Esophagus squamous epithelium (tissue), 5 donors: ENCODE results near the gene AHRR. TPM values are rescaled to one million over a fixed set of nuclear protein-coding genes. Genes with fewer than 3 reads are reported as not detected.

Experiments
- DNase-seq: peaks from one replicate; lab custom pipeline; 2025; lab: John Stamatoyannopoulos, UW
- H3K27ac ChIP-seq, 4 donors: fragments of 200-600 bp; sonication (generic); one replicate each; pipeline ENCODE4 v1.5.1; 2016 to 2019; ENCODE audit warnings: mild to moderate bottlenecking in 1 of 4
- H3K27me3 ChIP-seq, 4 donors: fragments of 200-600 bp; sonication (generic); 1 replicate in 3 of 4; 2 replicates in 1 of 4; pipeline versions ENCODE4 v1.5.1 to v1.6.0; 2017 to 2021; ENCODE audit warnings: antibody characterized with exemption in 1 of 4
- H3K36me3 ChIP-seq, 3 donors: fragments of 200-600 bp; sonication (generic); one replicate each; pipeline ENCODE4 v1.5.1; 2016 to 2019
- H3K4me1 ChIP-seq, 3 donors: fragments of 200-600 bp; sonication (generic); one replicate each; pipeline ENCODE4 v1.5.1; 2017 to 2019
- H3K4me3 ChIP-seq, 4 donors: fragments of 200-600 bp; sonication (generic); 1 replicate in 3 of 4; 2 replicates in 1 of 4; pipeline ENCODE4 v1.5.1; 2016 to 2019; ENCODE audit warnings: mild to moderate bottlenecking in 2 of 4, moderate library complexity in 1 of 4
- H3K9me3 ChIP-seq, 3 donors: fragments of 200-600 bp; sonication (generic); one replicate each; pipeline ENCODE4 v1.5.1; 2016 to 2019
- CTCF ChIP-seq, 6 experiments: fragments of 450-650 bp in 4 of 6; fragments of 200-600 bp in 2 of 6; sonication (generic) in 2 of 6; IDR thresholded peaks; one replicate each; pipeline ENCODE4 v1.5.1; 2016 to 2019; ENCODE audit warnings: antibody characterized with exemption in 6 of 6, mild to moderate bottlenecking in 4 of 6, moderate library complexity in 4 of 6
- POLR2A ChIP-seq, 4 donors: fragments of 450-650 bp; IDR thresholded peaks; one replicate each; pipeline ENCODE4 v1.6.1; 2017; ENCODE audit warnings: antibody characterized with exemption in 4 of 4, mild to moderate bottlenecking in 4 of 4, moderate library complexity in 3 of 4
- WGBS, 2 donors: methylation state at CpG; one replicate each; pipeline ENCODE4 v1.1.5; 2018; 5-methylcytosine and 5-hydroxymethylcytosine counted together
- intact Hi-C: fragments of 100-400 bp; cut with DNase I; formaldehyde crosslinking; loops from one replicate; pipeline ENCODE4 v1.15.0; 2022
- total RNA-seq, 4 donors: library from RNA; depleted of rRNA; stranded (reverse); fragments of >200 nt; gene quantifications; one replicate each; pipeline ENCODE4 v1.1.0, GENCODE V29; 2016
- donor health status: DM: yes; HTN: yes; CAD: no.

Gene AHRR
- total RNA-seq, 4 donors from 2014 or later: 0.66 to 1.5 (median 1.1) TPM

DNA sequence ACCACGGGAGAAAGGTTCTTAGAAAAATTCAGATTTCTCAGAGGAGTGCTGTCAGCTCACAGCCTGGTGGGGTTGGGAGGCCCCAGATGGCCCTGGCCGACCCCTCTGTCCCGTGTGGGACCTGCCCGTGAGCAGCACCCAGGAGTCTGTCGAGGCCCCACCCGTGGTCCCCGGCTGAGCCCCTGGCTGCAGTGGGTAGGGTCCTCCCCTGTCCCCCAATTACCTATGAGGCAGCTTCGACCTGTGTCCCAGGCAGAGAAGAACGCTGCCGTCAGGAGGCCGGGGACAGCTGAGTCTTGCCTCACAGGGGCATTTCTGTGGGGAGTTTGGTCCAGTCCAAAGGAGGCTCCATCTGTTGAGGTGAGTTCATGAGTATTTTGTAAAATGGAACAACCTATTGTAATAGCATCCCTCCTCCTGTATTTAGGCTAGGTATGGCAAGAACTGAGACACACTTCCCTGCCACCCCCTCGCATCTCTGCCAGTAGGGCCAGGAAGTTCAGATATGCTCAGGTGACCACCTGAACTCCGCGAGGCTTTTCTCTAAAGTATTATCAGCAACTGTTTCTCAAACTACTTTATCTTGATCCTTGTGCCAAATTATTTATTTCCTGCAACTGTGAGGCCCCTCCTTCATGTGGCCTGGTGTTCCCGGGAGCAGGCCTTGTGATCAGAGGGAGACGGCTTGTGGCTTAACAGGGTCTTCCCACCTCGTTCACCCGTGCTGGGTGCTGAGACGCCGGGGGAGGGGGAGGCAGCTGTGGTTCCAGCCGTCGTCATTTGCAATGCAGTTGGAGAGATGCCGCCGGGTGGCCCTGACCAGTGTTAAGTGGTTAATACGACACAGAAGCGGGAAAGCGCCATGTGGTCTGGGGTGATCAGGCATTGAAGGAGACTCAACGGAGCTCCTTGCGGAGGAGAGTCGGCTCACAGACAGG, 1.7 kb downstream of the AHRR start:
- intact Hi-C loops: no loop called here
- DNase-seq: no peak
- H3K9me3 ChIP-seq: no peaks in the 10 kb centered on the region
- peaks cover 8 to 81% (median 14%) of the 10 kb centered on the region in 4 donors for H3K27me3 ChIP-seq
- peaks cover 18 to 42% (median 18%) of the 10 kb centered on the region in 3 donors for H3K4me1 ChIP-seq
- WGBS, 2 donors: 61 to 69% methylated on average over 5 to 12 of the region's 30 CpGs
- H3K27ac ChIP-seq: peak overlapping the region in 3 of 4 donors; percentile 9 to 71 (median 33)
- H3K36me3 ChIP-seq: no peaks in the 10 kb centered on the region
- peak overlapping the region in 3 of 4 donors; percentile 41 to 73 (median 56) for H3K4me3 ChIP-seq
- TF ChIP-seq CTCF (IDR thresholded peaks at IDR 0.05) (no peak), POLR2A (IDR thresholded peaks at IDR 0.05) (no peak)

- Histone ChIP-seq H3K9me3 (no peaks in the 10 kb centered on the region), H3K36me3 (no peaks in the 10 kb centered on the region), H3K4me1 (peaks cover 18 to 34% (median 18%) of the 10 kb centered on the region in 3 donors), H3K27ac (no peak overlapping the region), H3K4me3 (no peak overlapping the region), H3K27me3 (peaks cover 8 to 63% (median 14%) of the 10 kb centered on the region in 4 donors)
- TF ChIP-seq CTCF (IDR thresholded peaks at IDR 0.05) (no peak), POLR2A (IDR thresholded peaks at IDR 0.05) (no peak)
- DNase-seq: no peak
- intact Hi-C loops: no loop called here
- 67 to 70% methylated on average over 15 to 16 of the region's 24 CpGs for WGBS, 2 donors
Measured at GRCh38 chr5:324736-325612, 3.5 kb downstream of the AHRR start.

DNA sequence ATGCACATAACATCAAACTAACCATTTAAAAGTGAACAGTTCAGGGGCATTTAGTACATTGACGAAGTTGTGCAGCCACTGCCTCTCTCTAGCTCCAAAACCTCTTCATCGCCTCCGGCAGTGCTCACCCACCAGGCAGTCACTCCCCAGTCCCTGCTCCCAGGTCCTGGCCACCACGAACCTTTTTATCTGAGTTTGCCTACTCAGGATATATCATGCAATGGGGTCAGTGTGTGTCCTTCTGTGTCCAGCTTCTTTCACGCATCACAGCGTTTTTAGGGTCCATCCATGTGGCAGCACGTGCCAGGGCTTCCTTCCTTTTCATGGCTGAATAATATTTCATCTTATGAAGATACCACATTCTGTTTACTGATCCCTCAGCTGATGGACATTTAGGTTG, 4.6 kb downstream of the AHRR start:
- Histone ChIP-seq H3K4me1 (peaks cover 9 to 25% (median 12%) of the 10 kb centered on the region in 3 donors), H3K27me3 (peaks cover 0 to 52% (median 7%) of the 10 kb centered on the region in 4 donors), H3K9me3 (no peaks in the 10 kb centered on the region), H3K27ac (no peak overlapping the region), H3K36me3 (no peaks in the 10 kb centered on the region), H3K4me3 (no peak overlapping the region)
- TF ChIP-seq POLR2A (IDR thresholded peaks at IDR 0.05) (no peak), CTCF (IDR thresholded peaks at IDR 0.05) (no peak)
- DNase-seq: no peak
- intact Hi-C loops: no loop called here
- 87 to 89% methylated on average over 7 of the region's 7 CpGs for WGBS, 2 donors

DNA sequence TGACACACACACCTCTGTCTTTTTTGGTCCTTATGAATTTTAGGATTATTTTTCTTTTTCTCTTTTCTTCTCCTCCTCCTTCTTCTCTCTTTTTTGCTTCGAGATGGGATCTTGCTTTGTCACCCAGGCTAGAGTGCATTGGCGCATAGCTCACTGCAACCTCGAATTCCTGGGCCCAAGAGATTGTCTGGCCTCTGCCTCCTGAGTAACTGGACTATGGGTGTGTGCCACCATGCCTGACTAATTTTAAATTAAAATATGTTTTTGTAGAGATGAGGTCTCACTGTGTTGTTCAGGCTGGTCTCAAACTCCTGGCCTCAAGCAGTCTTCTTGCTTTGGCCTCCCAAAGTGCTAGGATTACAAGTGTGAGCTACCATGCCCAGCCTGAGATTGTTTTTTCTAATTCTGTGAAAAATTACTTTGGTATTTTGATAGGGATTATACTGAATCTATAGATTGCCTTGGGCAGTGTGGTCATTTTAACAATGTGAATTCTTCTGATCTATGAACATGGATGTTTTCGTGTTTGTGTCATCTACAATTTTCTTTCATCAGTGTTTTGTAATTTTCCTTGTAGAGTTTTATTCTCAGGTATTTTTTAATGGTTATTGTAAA, 7.7 kb downstream of the AHRR start:
- Histone ChIP-seq H3K27me3 (peaks cover 0 to 23% (median 0%) of the 10 kb centered on the region in 4 donors), H3K36me3 (no peaks in the 10 kb centered on the region), H3K4me1 (peaks cover 0 to 4% (median 0%) of the 10 kb centered on the region in 3 donors), H3K27ac (no peak overlapping the region), H3K4me3 (no peak overlapping the region), H3K9me3 (no peaks in the 10 kb centered on the region)
- no peak for TF ChIP-seq CTCF (IDR thresholded peaks at IDR 0.05)
- no peak for TF ChIP-seq POLR2A (IDR thresholded peaks at IDR 0.05)
- 60 to 87% methylated on average over 4 of the region's 4 CpGs for WGBS, 2 donors
- no peak for DNase-seq
- intact Hi-C loops: no loop called here
